Measurements from ENCODE around the gene GAS2L3. TPM values are rescaled to one million over a fixed set of nuclear protein-coding genes. Genes with fewer than 3 reads are reported as not detected.
"Not testable (repeated sequence)": the region's sequence is repeated elsewhere in the genome, so short reads cannot be mapped to it uniquely, and the experiment has no call there.

Gene GAS2L3
- polyA plus RNA-seq, 1 donor = 34.0 TPM

DNA sequence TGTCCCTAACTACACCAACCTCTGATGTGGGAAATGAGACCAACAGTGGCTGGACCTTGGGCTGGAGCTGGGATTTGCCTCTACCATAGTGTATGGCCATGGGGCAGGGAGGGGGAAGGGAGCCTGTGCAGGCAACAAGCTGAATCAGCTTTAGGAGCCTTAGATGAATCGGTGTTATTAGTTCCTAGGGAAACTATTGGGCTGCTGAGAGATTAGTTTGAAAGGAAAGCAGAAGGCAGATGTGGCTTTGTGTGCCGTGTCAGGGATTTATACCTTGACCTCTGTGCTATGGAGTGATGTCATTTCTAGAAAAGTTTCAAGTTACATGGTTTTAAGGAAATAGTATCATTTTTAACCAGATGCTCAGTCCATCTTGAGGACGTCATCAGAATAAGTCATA lies 19.5 kb upstream of the GAS2L3 start:
- H3K27me3 ChIP-seq (ENCODE audit: control insufficient read depth, insufficient read depth, low read length) = no peaks in the 10 kb centered on the region
- H3K4me1 ChIP-seq (ENCODE audit: control insufficient read depth, insufficient read depth, low read length) = peaks cover 8% of the 10 kb centered on the region
- DNase-seq = peak; percentile 62 to 83
- H3K27ac ChIP-seq (ENCODE audit: low read length) = peak overlapping the region; percentile 69
- H3K36me3 ChIP-seq (ENCODE audit: control insufficient read depth, insufficient read depth, low read length) = peaks cover 29% of the 10 kb centered on the region
- WGBS (ENCODE audit: insufficient coverage, low lambda C conversion rate) = no CpG with 5 or more reads among the region's 3 CpGs
- H3K9me3 ChIP-seq (ENCODE audit: control insufficient read depth, low read depth, low read length) = no peaks in the 10 kb centered on the region
- H3K4me3 ChIP-seq (ENCODE audit: low read length) = no peak overlapping the region

DNA sequence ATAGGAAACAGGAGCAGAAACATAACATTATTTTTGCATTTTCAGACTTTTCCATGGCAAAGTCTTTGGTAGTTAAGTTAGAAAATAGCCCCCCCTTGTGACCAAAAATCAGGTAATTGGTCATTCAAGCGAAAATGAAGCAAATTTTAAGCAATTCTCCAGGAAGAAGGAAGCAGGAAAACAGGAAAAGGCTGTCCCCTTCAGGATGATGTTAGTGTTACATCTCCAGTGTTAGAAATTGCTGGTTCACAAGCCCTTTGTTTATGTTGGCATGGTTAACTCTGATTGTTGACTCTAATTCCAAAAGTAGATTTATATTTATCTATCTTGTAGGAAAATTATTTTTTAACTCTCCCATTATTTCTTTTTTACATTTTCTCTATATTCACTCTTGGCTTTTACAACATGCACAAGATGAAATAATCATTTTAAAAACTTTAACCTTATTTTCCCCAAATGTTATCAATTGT lies 18.8 kb upstream of the GAS2L3 start:
- no peak overlapping the region for H3K4me3 ChIP-seq (ENCODE audit: low read length)
- no peaks in the 10 kb centered on the region for H3K27me3 ChIP-seq (ENCODE audit: control insufficient read depth, insufficient read depth, low read length)
- H3K36me3 ChIP-seq (ENCODE audit: control insufficient read depth, insufficient read depth, low read length) = peaks cover 28% of the 10 kb centered on the region
- peak; percentile 65 to 79 for DNase-seq
- peaks cover 8% of the 10 kb centered on the region for H3K4me1 ChIP-seq (ENCODE audit: control insufficient read depth, insufficient read depth, low read length)
- H3K9me3 ChIP-seq (ENCODE audit: control insufficient read depth, low read depth, low read length) = no peaks in the 10 kb centered on the region
- H3K27ac ChIP-seq (ENCODE audit: low read length) = peak overlapping the region; percentile 69
- 0% methylated on average over 1 of the region's 1 CpG for WGBS (ENCODE audit: insufficient coverage, low lambda C conversion rate)

DNA sequence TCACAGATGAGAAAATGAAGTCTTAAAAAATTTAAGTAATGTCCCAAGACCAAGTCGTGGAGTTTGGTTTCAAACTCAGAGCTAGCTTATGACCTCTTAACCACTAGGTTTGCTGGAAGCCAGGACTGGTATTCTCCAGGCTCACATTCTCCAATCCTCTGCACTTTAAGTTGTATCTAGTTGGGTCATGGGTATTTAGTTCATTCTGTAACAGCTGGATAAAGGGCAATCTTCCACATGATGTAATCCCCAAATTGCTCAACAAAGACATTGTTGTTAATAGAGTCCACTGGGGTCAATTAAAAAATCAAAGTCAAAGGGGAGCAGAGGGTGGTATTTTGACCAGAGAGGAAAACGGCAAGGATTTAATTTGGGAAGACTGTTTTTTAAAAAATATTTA lies 17.8 kb upstream of the GAS2L3 start:
- Histone ChIP-seq H3K27me3 (ENCODE audit: control insufficient read depth, insufficient read depth, low read length) (no peaks in the 10 kb centered on the region), H3K4me3 (ENCODE audit: low read length) (no peak overlapping the region), H3K36me3 (ENCODE audit: control insufficient read depth, insufficient read depth, low read length) (peaks cover 30% of the 10 kb centered on the region), H3K4me1 (ENCODE audit: control insufficient read depth, insufficient read depth, low read length) (peaks cover 8% of the 10 kb centered on the region), H3K27ac (ENCODE audit: low read length) (peak overlapping the region; percentile 6), H3K9me3 (ENCODE audit: control insufficient read depth, low read depth, low read length) (no peaks in the 10 kb centered on the region)
- 25% methylated on average over 1 of the region's 2 CpGs for WGBS (ENCODE audit: insufficient coverage, low lambda C conversion rate)
- DNase-seq = peak; percentile 59 to 76

DNA sequence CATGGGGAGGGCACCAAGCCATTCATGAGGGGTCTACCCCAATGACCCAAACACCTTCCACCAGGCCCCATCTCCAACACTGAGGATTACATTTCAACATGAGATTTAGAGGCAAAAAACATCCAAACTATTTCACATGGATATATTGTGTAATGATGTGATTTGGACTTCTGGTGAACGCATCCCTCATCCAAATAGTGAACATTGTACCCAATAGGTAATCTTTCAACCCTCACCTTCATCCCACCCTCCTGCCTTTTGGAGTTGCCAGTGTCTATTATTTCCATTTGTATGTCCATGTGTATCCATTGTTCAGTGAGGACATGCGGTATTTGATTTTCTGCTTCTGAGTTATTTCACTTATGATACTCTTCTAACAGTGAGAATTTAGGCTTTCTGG lies 16.1 kb upstream of the GAS2L3 start:
- no peak overlapping the region for H3K27ac ChIP-seq (ENCODE audit: low read length)
- no peaks in the 10 kb centered on the region for H3K27me3 ChIP-seq (ENCODE audit: control insufficient read depth, insufficient read depth, low read length)
- peaks cover 8% of the 10 kb centered on the region for H3K4me1 ChIP-seq (ENCODE audit: control insufficient read depth, insufficient read depth, low read length)
- no peak overlapping the region for H3K4me3 ChIP-seq (ENCODE audit: low read length)
- WGBS (ENCODE audit: insufficient coverage, low lambda C conversion rate) = no CpG with 5 or more reads among the region's 2 CpGs
- H3K9me3 ChIP-seq (ENCODE audit: control insufficient read depth, low read depth, low read length) = no peaks in the 10 kb centered on the region
- H3K36me3 ChIP-seq (ENCODE audit: control insufficient read depth, insufficient read depth, low read length) = peaks cover 29% of the 10 kb centered on the region
- DNase-seq = no peak

DNA sequence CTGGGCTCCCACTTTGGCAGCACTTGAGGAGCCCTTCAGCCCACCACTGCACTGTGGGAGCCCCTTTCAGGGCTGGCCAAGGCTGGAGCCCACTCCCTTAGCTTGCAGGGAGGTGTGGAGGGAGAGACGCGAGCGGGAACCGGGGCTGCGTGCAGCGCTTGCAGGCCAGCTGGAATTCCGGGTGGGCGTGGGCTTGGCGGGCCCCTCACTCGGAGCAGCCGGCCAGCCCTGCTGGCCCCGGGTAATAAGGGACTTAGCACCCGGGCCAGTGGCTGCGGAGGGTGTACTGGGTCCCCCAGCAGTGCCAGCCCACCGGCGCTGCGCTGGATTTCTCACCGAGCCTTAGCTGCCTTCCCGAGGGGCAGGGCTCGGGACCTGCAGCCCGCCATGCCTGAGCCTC lies 14.2 kb upstream of the GAS2L3 start:
- H3K36me3 ChIP-seq (ENCODE audit: control insufficient read depth, insufficient read depth, low read length) = peaks cover 22% of the 10 kb centered on the region
- not testable (repeated sequence) for H3K9me3 ChIP-seq (ENCODE audit: control insufficient read depth, low read depth, low read length); H3K27me3 ChIP-seq (ENCODE audit: control insufficient read depth, insufficient read depth, low read length); H3K27ac ChIP-seq (ENCODE audit: low read length); DNase-seq; H3K4me1 ChIP-seq (ENCODE audit: control insufficient read depth, insufficient read depth, low read length); H3K4me3 ChIP-seq (ENCODE audit: low read length)
- no CpG with 5 or more reads among the region's 21 CpGs for WGBS (ENCODE audit: insufficient coverage, low lambda C conversion rate)

DNA sequence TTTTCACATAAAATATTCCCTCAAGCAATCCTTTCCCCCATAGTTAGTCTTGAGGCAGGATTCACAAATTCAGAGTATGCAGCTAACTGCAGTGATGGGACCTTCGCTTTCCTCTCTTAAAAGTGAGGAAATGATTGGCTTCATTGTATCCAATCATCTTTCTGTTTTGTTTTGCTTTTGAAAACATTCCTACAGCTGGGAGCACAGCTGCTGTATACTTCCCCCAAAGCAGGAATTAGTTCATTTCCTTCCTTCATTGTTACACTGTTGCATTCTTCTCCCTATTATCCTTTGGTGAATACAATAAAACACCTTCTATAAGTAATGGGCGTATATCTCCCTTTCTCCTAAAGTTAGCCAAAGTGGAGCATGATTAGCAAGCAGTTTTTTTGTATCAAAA lies 9.4 kb upstream of the GAS2L3 start:
- Histone ChIP-seq H3K27ac (ENCODE audit: low read length) (no peak overlapping the region), H3K27me3 (ENCODE audit: control insufficient read depth, insufficient read depth, low read length) (no peaks in the 10 kb centered on the region), H3K4me1 (ENCODE audit: control insufficient read depth, insufficient read depth, low read length) (no peaks in the 10 kb centered on the region), H3K4me3 (ENCODE audit: low read length) (no peak overlapping the region), H3K36me3 (ENCODE audit: control insufficient read depth, insufficient read depth, low read length) (peaks cover 6% of the 10 kb centered on the region), H3K9me3 (ENCODE audit: control insufficient read depth, low read depth, low read length) (no peaks in the 10 kb centered on the region)
- no peak for DNase-seq
- WGBS (ENCODE audit: insufficient coverage, low lambda C conversion rate) = 100% methylated on average over 1 of the region's 2 CpGs

DNA sequence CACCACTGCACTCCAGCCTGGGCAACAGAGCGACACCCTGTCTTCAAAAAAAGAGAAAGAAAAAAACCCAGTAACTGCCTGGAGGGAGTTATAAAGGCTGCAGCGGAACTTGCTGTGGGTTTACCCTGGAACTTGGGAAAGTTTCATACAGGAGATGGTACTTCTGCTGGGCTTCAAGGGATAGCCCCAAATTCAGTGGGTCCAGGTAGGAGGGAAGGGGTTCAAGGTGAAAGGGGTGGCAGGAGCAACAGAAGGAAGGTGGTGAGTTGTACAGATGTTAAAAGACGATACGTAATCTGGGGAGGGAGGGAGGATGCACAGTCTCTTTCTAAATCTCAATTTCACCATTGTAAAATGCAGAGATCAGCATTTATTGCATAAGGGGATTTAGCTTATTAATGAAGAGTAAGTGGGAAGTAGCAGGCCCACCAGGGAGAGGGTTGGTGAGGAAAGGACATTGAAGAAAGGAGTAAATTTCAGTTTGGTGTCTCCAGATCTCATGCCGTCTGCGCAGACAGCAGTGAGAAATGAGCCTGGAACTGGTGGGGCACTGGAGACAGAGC lies 8.5 kb upstream of the GAS2L3 start:
- DNase-seq = no peak
- Histone ChIP-seq H3K27ac (ENCODE audit: low read length) (no peak overlapping the region), H3K27me3 (ENCODE audit: control insufficient read depth, insufficient read depth, low read length) (no peaks in the 10 kb centered on the region)

DNA sequence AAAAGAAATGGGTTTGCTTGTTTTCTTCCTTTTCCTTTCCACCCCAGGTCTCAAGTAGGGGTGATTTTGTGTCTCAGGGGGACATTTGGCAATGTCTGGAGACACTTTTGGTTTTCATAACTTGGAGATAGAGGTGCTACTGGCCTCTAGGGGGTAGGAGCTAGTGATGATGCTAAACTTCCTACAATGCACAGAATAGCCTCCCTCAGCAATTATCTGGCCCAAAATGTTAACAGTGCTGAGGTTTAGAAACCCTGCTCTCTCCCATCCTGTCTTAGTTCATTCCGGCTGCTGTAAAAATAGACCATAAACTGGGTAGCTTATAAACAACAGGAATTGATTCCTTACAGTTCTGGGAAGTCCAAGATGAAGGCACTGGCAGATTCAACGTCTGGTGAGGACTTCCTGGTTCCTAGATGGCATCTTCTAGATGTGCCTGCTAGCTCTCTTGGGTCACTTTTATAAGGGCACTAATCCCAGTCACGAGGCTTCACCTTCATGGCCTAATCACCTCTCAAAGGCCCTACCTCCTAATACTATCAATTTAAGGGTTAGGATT lies 7.4 kb upstream of the GAS2L3 start:
- peaks cover 2% of the 10 kb centered on the region for H3K36me3 ChIP-seq (ENCODE audit: control insufficient read depth, insufficient read depth, low read length)
- no peak overlapping the region for H3K27ac ChIP-seq (ENCODE audit: low read length)
- no peak for DNase-seq
- no peak overlapping the region for H3K4me3 ChIP-seq (ENCODE audit: low read length)
- no peaks in the 10 kb centered on the region for H3K27me3 ChIP-seq (ENCODE audit: control insufficient read depth, insufficient read depth, low read length)
- no peaks in the 10 kb centered on the region for H3K9me3 ChIP-seq (ENCODE audit: control insufficient read depth, low read depth, low read length)
- H3K4me1 ChIP-seq (ENCODE audit: control insufficient read depth, insufficient read depth, low read length) = no peaks in the 10 kb centered on the region
- WGBS (ENCODE audit: insufficient coverage, low lambda C conversion rate) = no CpG with 5 or more reads among the region's 3 CpGs

More for the DNA sequence above, 8.5 kb upstream of the GAS2L3 start:
- no peaks in the 10 kb centered on the region for H3K9me3 ChIP-seq (ENCODE audit: control insufficient read depth, low read depth, low read length)
- peaks cover 6% of the 10 kb centered on the region for H3K36me3 ChIP-seq (ENCODE audit: control insufficient read depth, insufficient read depth, low read length)
- no peak overlapping the region for H3K4me3 ChIP-seq (ENCODE audit: low read length)
- no peaks in the 10 kb centered on the region for H3K4me1 ChIP-seq (ENCODE audit: control insufficient read depth, insufficient read depth, low read length)
- WGBS (ENCODE audit: insufficient coverage, low lambda C conversion rate) = 93% methylated on average over 2 of the region's 6 CpGs

DNA sequence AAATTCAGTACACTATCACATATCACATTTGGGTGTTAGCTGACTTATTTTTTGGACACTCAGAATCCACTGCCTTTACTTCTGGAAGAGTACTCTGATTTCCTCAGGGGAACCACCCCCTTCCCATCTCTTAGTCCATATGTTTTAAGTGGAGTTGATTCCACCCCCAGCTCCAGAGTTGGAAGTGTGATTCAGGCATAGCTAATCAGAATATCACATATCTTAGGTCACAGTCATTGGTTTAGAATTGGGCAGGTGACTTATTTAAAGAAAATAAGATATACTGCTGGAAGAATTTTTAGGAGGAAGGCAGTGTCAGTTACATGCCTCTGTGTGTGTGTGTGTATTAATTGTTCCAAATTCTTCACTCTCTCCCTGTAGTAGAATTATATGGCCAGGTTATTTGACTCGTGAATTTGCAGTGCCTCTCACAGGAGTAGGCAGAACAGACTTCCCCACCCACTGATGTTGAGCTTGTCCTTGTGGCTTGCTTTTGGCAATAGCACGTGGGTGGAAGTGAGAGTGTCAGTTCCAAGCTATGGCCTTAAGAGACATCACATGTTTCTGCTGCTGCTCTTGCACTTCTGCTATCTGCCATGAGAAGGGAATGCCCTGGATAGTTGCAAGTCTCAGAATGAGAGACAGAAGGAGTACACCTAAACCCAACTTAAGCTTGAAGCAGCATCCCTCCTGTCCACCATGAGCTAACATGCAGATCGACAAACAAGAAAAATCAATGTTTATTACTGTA lies 6.4 kb upstream of the GAS2L3 start:
- H3K27me3 ChIP-seq (ENCODE audit: control insufficient read depth, insufficient read depth, low read length) = no peaks in the 10 kb centered on the region
- no peaks in the 10 kb centered on the region for H3K4me1 ChIP-seq (ENCODE audit: control insufficient read depth, insufficient read depth, low read length)
- WGBS (ENCODE audit: insufficient coverage, low lambda C conversion rate) = 100% methylated on average over 1 of the region's 3 CpGs
- no peak overlapping the region for H3K27ac ChIP-seq (ENCODE audit: low read length)
- no peaks in the 10 kb centered on the region for H3K9me3 ChIP-seq (ENCODE audit: control insufficient read depth, low read depth, low read length)
- peak; percentile 16 to 33 for DNase-seq
- peaks cover 2% of the 10 kb centered on the region for H3K36me3 ChIP-seq (ENCODE audit: control insufficient read depth, insufficient read depth, low read length)
- no peak overlapping the region for H3K4me3 ChIP-seq (ENCODE audit: low read length)

DNA sequence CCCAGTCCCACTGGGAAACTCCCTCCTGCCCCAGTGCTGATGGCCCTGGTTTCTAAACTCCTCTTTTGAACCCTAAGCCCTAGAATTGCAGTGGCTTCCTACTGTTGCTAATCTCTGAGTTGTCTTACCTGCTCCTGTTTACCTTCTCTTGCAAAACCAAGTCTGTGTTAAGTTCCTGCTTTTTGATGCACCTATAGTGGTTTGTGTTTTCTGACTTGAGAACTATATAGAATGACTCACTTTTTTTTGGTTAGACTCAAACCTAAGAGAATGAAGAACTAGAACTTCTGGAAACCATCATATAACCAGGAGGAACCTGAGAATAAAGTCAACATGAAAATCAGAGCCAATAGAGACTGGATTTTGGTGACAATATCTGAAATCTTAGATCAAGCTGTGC lies 5.5 kb upstream of the GAS2L3 start:
- H3K27me3 ChIP-seq (ENCODE audit: control insufficient read depth, insufficient read depth, low read length) = no peaks in the 10 kb centered on the region
- peaks cover 2% of the 10 kb centered on the region for H3K36me3 ChIP-seq (ENCODE audit: control insufficient read depth, insufficient read depth, low read length)
- DNase-seq = no peak
- H3K27ac ChIP-seq (ENCODE audit: low read length) = no peak overlapping the region
- H3K4me3 ChIP-seq (ENCODE audit: low read length) = no peak overlapping the region
- H3K9me3 ChIP-seq (ENCODE audit: control insufficient read depth, low read depth, low read length) = no peaks in the 10 kb centered on the region
- peaks cover 2% of the 10 kb centered on the region for H3K4me1 ChIP-seq (ENCODE audit: control insufficient read depth, insufficient read depth, low read length)
